OCI-M1 (cell line): Measurements from ENCODE around the gene DYNLRB2.

Experiments used
- DNase-seq: peaks from one replicate; lab custom pipeline; 2025; lab: John Stamatoyannopoulos, UW

Gene DYNLRB2

GRCh38 chr16:80599466-80599865, 58.7 kb downstream of the DYNLRB2 start:
- no peak for DNase-seq
